ENCODE results near the gene CRYBG1.

Gene CRYBG1

DNA sequence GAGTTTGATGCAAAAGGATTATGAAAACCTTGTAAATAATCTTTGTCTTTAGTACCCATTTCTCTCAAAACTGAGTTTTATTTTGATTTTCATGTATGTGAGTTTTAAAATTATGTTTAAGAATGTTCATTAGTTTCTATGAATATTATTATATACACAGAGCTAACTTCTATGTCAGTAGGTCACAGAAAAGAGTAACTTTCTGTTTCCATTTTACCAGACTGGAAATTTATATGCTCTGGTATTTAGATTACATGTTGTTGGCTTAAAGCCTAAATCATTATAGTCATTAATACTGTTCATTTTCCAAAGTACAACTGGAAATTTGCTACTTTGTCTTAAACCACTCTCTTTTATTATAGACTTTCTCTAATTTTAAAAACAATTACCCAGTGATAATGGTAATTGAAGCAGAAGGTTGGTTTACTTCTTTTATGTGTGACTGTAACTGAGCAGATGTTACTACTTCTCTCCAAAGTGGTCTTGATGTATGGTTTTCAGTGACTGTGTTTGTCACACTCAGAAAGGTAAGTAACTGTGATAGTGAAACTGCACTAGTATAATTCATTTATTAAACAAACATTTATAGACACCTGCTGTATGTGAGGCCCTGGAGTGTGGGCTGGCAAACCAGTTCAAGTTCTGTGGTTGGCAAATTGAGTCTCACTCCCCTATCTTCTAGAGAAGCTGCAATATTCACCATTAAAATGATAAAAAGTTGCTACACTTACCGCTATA is 13.2 kb downstream of the CRYBG1 start:
- Histone ChIP-seq H3K27me3 (ENCODE audit: control insufficient read depth in 3 of 3, insufficient read depth in 3 of 3, low read depth in 1 of 3, low read length in 3 of 3) (peaks cover 0 to 30% (median 0%) of the 10 kb centered on the region in 3 experiments), H3K23ac (ENCODE audit: low read depth, low read length, poor library complexity) (no peak overlapping the region), H3K4me1 (ENCODE audit: control insufficient read depth in 2 of 2, insufficient read depth in 1 of 2, low read depth in 1 of 2, low read length in 2 of 2) (no peaks in the 10 kb centered on the region), H3K14ac (ENCODE audit: low read length) (no peak overlapping the region), H3K27ac (replicated peaks; ENCODE audit: low read length) (no peak overlapping the region), H3K36me3 (replicated peaks in 1 of 2; ENCODE audit: control insufficient read depth in 2 of 2, insufficient read depth in 2 of 2, low read length in 2 of 2) (no peaks in the 10 kb centered on the region), H3K79me1 (ENCODE audit: low read depth, low read length) (no peaks in the 10 kb centered on the region), H4K91ac (ENCODE audit: low read depth, low read length, poor library complexity) (no peak overlapping the region), H4K8ac (ENCODE audit: low read depth, low read length) (no peak overlapping the region), H3K9ac (ENCODE audit: low read depth, low read length, poor library complexity) (no peak overlapping the region), H3K9me3 (replicated peaks in 1 of 2; ENCODE audit: control insufficient read depth in 2 of 2, insufficient read depth in 1 of 2, low read depth in 1 of 2, low read length in 2 of 2) (no peaks in the 10 kb centered on the region), H2BK15ac (ENCODE audit: low read length) (no peak overlapping the region), H3K18ac (ENCODE audit: low read length) (no peak overlapping the region), H2BK5ac (ENCODE audit: low read length) (no peak overlapping the region), H2BK12ac (ENCODE audit: low read length) (no peak overlapping the region), H3K4me2 (ENCODE audit: insufficient read depth, low read length, poor library complexity, severe bottlenecking) (no peak overlapping the region), H3K4me3 (ENCODE audit: low read length in 2 of 2) (no peak overlapping the region), H2AK5ac (ENCODE audit: low read depth, low read length) (no peak overlapping the region), H2BK120ac (ENCODE audit: low read depth, low read length) (no peak overlapping the region), H3K4ac (ENCODE audit: low read length) (no peak overlapping the region), H2AFZ (ENCODE audit: low read length) (no peak overlapping the region)
- WGBS, 2 donors (ENCODE audit: extremely low coverage in 2 of 2, insufficient read length in 2 of 2, insufficient replicate concordance in 1 of 2), result no CpG with 5 or more reads among the region's 1 CpG
- DNase-seq (ENCODE audit: low spot score), result no peak

DNA sequence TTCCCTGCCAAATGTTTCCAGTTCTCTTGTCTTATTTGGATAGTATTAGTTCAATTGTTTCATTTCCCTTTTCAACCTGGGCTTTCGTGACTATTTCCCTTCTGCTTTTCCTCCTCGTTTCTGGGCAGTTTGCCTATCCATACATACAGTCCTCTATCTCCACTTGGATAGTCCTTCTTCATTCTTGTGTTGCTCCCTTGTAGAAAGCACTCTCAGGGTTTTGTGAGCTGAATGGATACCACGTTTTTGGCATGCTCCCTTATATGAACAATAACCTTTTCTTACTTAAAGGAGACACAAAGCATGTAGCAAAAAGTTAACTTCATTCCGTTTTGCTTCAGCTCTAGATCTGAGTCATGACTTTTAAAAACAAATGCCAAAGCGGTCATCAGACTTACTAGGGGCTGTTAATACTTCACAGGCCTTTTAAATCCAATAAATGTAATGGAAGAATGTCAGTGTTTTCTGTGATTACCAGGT is 16.6 kb downstream of the CRYBG1 start:
- Histone ChIP-seq H3K4me1 (ENCODE audit: control insufficient read depth in 2 of 2, insufficient read depth in 1 of 2, low read depth in 1 of 2, low read length in 2 of 2) (no peaks in the 10 kb centered on the region), H3K4ac (ENCODE audit: low read length) (no peak overlapping the region), H3K23ac (ENCODE audit: low read depth, low read length, poor library complexity) (no peak overlapping the region), H2AK5ac (ENCODE audit: low read depth, low read length) (no peak overlapping the region), H3K18ac (ENCODE audit: low read length) (no peak overlapping the region), H4K91ac (ENCODE audit: low read depth, low read length, poor library complexity) (no peak overlapping the region), H2BK120ac (ENCODE audit: low read depth, low read length) (no peak overlapping the region), H4K8ac (ENCODE audit: low read depth, low read length) (no peak overlapping the region), H3K79me1 (ENCODE audit: low read depth, low read length) (no peaks in the 10 kb centered on the region), H3K4me3 (ENCODE audit: low read length in 2 of 2) (no peak overlapping the region), H2BK15ac (ENCODE audit: low read length) (no peak overlapping the region), H2BK12ac (ENCODE audit: low read length) (no peak overlapping the region), H3K9ac (ENCODE audit: low read depth, low read length, poor library complexity) (no peak overlapping the region), H3K4me2 (ENCODE audit: insufficient read depth, low read length, poor library complexity, severe bottlenecking) (no peak overlapping the region), H2BK5ac (ENCODE audit: low read length) (no peak overlapping the region), H3K27me3 (ENCODE audit: control insufficient read depth in 3 of 3, insufficient read depth in 3 of 3, low read depth in 1 of 3, low read length in 3 of 3) (peaks cover 0 to 21% (median 0%) of the 10 kb centered on the region in 3 experiments), H3K36me3 (replicated peaks in 1 of 2; ENCODE audit: control insufficient read depth in 2 of 2, insufficient read depth in 2 of 2, low read length in 2 of 2) (no peaks in the 10 kb centered on the region), H2AFZ (ENCODE audit: low read length) (no peak overlapping the region), H3K14ac (ENCODE audit: low read length) (no peak overlapping the region), H3K9me3 (replicated peaks in 1 of 2; ENCODE audit: control insufficient read depth in 2 of 2, insufficient read depth in 1 of 2, low read depth in 1 of 2, low read length in 2 of 2) (no peaks in the 10 kb centered on the region), H3K27ac (replicated peaks; ENCODE audit: low read length) (no peak overlapping the region)
- DNase-seq (ENCODE audit: low spot score), result no peak
- no CpG with 5 or more reads among the region's 5 CpGs for WGBS, 2 donors (ENCODE audit: extremely low coverage in 2 of 2, insufficient read length in 2 of 2, insufficient replicate concordance in 1 of 2)

DNA sequence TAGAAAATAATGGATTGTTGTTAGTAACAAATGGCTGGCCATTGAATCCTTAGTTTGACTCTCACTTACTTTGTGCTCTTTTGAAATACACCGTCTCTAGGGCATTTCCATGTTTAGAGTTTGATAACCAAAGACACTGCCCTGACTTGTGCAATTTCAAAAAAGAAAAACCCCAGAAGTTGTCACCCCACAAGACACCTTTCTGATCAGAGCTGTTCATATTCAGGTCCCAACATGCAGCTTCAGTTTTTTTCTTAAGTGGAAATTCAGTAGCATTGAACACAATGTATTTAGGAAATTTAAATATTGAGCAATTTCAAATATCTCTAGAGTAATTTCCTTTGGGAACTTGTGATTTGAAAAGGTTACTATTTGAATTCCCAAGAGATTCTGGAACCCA is 19.4 kb downstream of the CRYBG1 start:
- no peak overlapping the region for H2BK5ac ChIP-seq (ENCODE audit: low read length)
- H3K79me1 ChIP-seq (ENCODE audit: low read depth, low read length), result no peaks in the 10 kb centered on the region
- H2BK120ac ChIP-seq (ENCODE audit: low read depth, low read length), result no peak overlapping the region
- no peak overlapping the region for H3K14ac ChIP-seq (ENCODE audit: low read length)
- no peaks in the 10 kb centered on the region for H3K36me3 ChIP-seq (replicated peaks in 1 of 2; ENCODE audit: control insufficient read depth in 2 of 2, insufficient read depth in 2 of 2, low read length in 2 of 2)
- H3K4ac ChIP-seq (ENCODE audit: low read length), result no peak overlapping the region
- H3K4me1 ChIP-seq (ENCODE audit: control insufficient read depth in 2 of 2, insufficient read depth in 1 of 2, low read depth in 1 of 2, low read length in 2 of 2), result no peaks in the 10 kb centered on the region
- H3K9ac ChIP-seq (ENCODE audit: low read depth, low read length, poor library complexity), result no peak overlapping the region
- H2AK5ac ChIP-seq (ENCODE audit: low read depth, low read length), result no peak overlapping the region
- H4K91ac ChIP-seq (ENCODE audit: low read depth, low read length, poor library complexity), result no peak overlapping the region
- no peak overlapping the region for H3K27ac ChIP-seq (replicated peaks; ENCODE audit: low read length)
- no peaks in the 10 kb centered on the region for H3K9me3 ChIP-seq (replicated peaks in 1 of 2; ENCODE audit: control insufficient read depth in 2 of 2, insufficient read depth in 1 of 2, low read depth in 1 of 2, low read length in 2 of 2)
- H3K4me3 ChIP-seq (ENCODE audit: low read length in 2 of 2), result no peak overlapping the region
- H2BK15ac ChIP-seq (ENCODE audit: low read length), result no peak overlapping the region
- H3K4me2 ChIP-seq (ENCODE audit: insufficient read depth, low read length, poor library complexity, severe bottlenecking), result no peak overlapping the region
- no peak overlapping the region for H4K8ac ChIP-seq (ENCODE audit: low read depth, low read length)
- H2BK12ac ChIP-seq (ENCODE audit: low read length), result no peak overlapping the region
- DNase-seq (ENCODE audit: low spot score), result no peak
- H3K18ac ChIP-seq (ENCODE audit: low read length), result no peak overlapping the region
- peaks cover 0 to 21% (median 0%) of the 10 kb centered on the region in 3 experiments for H3K27me3 ChIP-seq (ENCODE audit: control insufficient read depth in 3 of 3, insufficient read depth in 3 of 3, low read depth in 1 of 3, low read length in 3 of 3)
- no peak overlapping the region for H3K23ac ChIP-seq (ENCODE audit: low read depth, low read length, poor library complexity)
- WGBS, 2 donors (ENCODE audit: extremely low coverage in 2 of 2, insufficient read length in 2 of 2, insufficient replicate concordance in 1 of 2), result no CpG with 5 or more reads among the region's 1 CpG
- no peak overlapping the region for H2AFZ ChIP-seq (ENCODE audit: low read length)

DNA sequence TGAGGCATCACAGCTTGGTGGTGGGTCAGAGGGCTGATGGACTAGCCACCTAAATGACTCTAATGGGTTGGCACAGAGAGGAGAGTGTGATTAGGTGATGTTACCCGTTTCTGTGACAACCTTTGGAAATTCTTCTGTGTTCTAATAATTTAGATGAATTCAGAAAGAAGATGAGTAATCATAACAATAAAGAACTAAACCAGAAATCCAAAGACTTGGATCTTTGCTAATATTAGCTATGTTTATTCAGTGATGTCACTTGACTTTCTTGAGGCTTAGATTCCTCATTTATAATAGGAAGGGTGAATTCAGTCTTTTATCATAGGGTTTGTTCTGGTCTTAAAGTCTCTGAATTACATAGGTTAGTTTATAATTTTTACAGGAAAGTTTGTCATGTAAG is 19.9 kb downstream of the CRYBG1 start:
- no peaks in the 10 kb centered on the region for H3K4me1 ChIP-seq (ENCODE audit: control insufficient read depth in 2 of 2, insufficient read depth in 1 of 2, low read depth in 1 of 2, low read length in 2 of 2)
- no peak for DNase-seq (ENCODE audit: low spot score)
- no peak overlapping the region for H3K4me3 ChIP-seq (ENCODE audit: low read length in 2 of 2)
- H2AFZ ChIP-seq (ENCODE audit: low read length), result no peak overlapping the region
- H4K8ac ChIP-seq (ENCODE audit: low read depth, low read length), result no peak overlapping the region
- no peak overlapping the region for H3K23ac ChIP-seq (ENCODE audit: low read depth, low read length, poor library complexity)
- H2BK15ac ChIP-seq (ENCODE audit: low read length), result no peak overlapping the region
- no peak overlapping the region for H3K14ac ChIP-seq (ENCODE audit: low read length)
- no peaks in the 10 kb centered on the region for H3K36me3 ChIP-seq (replicated peaks in 1 of 2; ENCODE audit: control insufficient read depth in 2 of 2, insufficient read depth in 2 of 2, low read length in 2 of 2)
- no peaks in the 10 kb centered on the region for H3K79me1 ChIP-seq (ENCODE audit: low read depth, low read length)
- H3K4ac ChIP-seq (ENCODE audit: low read length), result no peak overlapping the region
- no peak overlapping the region for H3K27ac ChIP-seq (replicated peaks; ENCODE audit: low read length)
- H3K18ac ChIP-seq (ENCODE audit: low read length), result no peak overlapping the region
- no peak overlapping the region for H2BK120ac ChIP-seq (ENCODE audit: low read depth, low read length)
- no peaks in the 10 kb centered on the region for H3K9me3 ChIP-seq (replicated peaks in 1 of 2; ENCODE audit: control insufficient read depth in 2 of 2, insufficient read depth in 1 of 2, low read depth in 1 of 2, low read length in 2 of 2)
- no CpG with 5 or more reads among the region's 1 CpG for WGBS, 2 donors (ENCODE audit: extremely low coverage in 2 of 2, insufficient read length in 2 of 2, insufficient replicate concordance in 1 of 2)
- H4K91ac ChIP-seq (ENCODE audit: low read depth, low read length, poor library complexity), result no peak overlapping the region
- H3K27me3 ChIP-seq (ENCODE audit: control insufficient read depth in 3 of 3, insufficient read depth in 3 of 3, low read depth in 1 of 3, low read length in 3 of 3), result peaks cover 0 to 21% (median 0%) of the 10 kb centered on the region in 3 experiments
- no peak overlapping the region for H2BK5ac ChIP-seq (ENCODE audit: low read length)
- H3K4me2 ChIP-seq (ENCODE audit: insufficient read depth, low read length, poor library complexity, severe bottlenecking), result no peak overlapping the region
- H3K9ac ChIP-seq (ENCODE audit: low read depth, low read length, poor library complexity), result no peak overlapping the region
- H2BK12ac ChIP-seq (ENCODE audit: low read length), result no peak overlapping the region
- H2AK5ac ChIP-seq (ENCODE audit: low read depth, low read length), result no peak overlapping the region

Measured in neuronal stem cell (in vitro differentiated cells).